HepG2 (cell line): ENCODE results near the gene FITM1. TPM values are rescaled to one million over a fixed set of nuclear protein-coding genes. Genes with fewer than 3 reads are reported as not detected.

Experiments
- AKAP8 ChIP-seq: sonication (generic); formaldehyde crosslinking; IDR thresholded peaks from 2 replicates; pipeline ENCODE4 v1.5.1; 2020; ENCODE audit warnings: mild to moderate bottlenecking, missing genetic modification reagents
- ELF4 ChIP-seq: sonication (generic); formaldehyde crosslinking; IDR thresholded peaks from 2 replicates; pipeline ENCODE4 v1.5.0; 2020; ENCODE audit warnings: missing genetic modification reagents, mild to moderate bottlenecking, moderate library complexity, borderline replicate concordance
- HHEX ChIP-seq: IDR thresholded peaks from 2 replicates; pipeline ENCODE4 v1.6.1; 2016; ENCODE audit warnings: control low read depth
- HNRNPL ChIP-seq: fragments of 200-400 bp; formaldehyde crosslinking; IDR thresholded peaks from 2 replicates; pipeline ENCODE4 v1.6.1; 2017; ENCODE audit warnings: mild to moderate bottlenecking, low read depth, low read length
- IKZF1 ChIP-seq: fragments of 450-650 bp; IDR thresholded peaks from 2 replicates; pipeline ENCODE4 v1.7.1; 2016
- RAD21 ChIP-seq: fragments of 450-650 bp; formaldehyde crosslinking; IDR thresholded peaks from 2 replicates; pipeline ENCODE4 v1.5.0; 2020; ENCODE audit warnings: mild to moderate bottlenecking
- RBFOX2 ChIP-seq: fragments of 200-400 bp; formaldehyde crosslinking; IDR thresholded peaks from 2 replicates; pipeline ENCODE4 v1.6.1; 2017; ENCODE audit warnings: low read depth, mild to moderate bottlenecking, low read length
- RELA ChIP-seq: sonication (generic); formaldehyde crosslinking; IDR thresholded peaks from 2 replicates; pipeline ENCODE4 v1.4.0; 2020; ENCODE audit warnings: missing genetic modification reagents
- RNF2 ChIP-seq: fragments of 450-650 bp; conservative IDR thresholded peaks from 2 replicates; pipeline ENCODE4 v1.6.1; 2016; ENCODE audit warnings: low read depth
- SALL2 ChIP-seq: sonication (generic); formaldehyde crosslinking; IDR thresholded peaks from 2 replicates; pipeline ENCODE4 v1.8.1; 2023; ENCODE audit warnings: mild to moderate bottlenecking, missing genetic modification reagents, inconsistent platforms
- STAT5B ChIP-seq: sonication (generic); formaldehyde crosslinking; IDR thresholded peaks from 2 replicates; pipeline ENCODE4 v1.4.0; 2020; ENCODE audit warnings: missing genetic modification reagents
- TMF1 ChIP-seq: sonication (generic); formaldehyde crosslinking; IDR thresholded peaks from 2 replicates; pipeline ENCODE4 v1.8.1; 2022; ENCODE audit warnings: low read depth, missing genetic modification reagents
- ZBTB33 ChIP-seq: sonication (generic); formaldehyde crosslinking; IDR thresholded peaks from 2 replicates; pipeline ENCODE4 v1.4.0; 2020; ENCODE audit warnings: missing genetic modification reagents
- ZFX ChIP-seq: sonication (generic); formaldehyde crosslinking; IDR thresholded peaks from 2 replicates; pipeline ENCODE4 v1.4.0; 2020; ENCODE audit warnings: mild to moderate bottlenecking, low read depth, missing genetic modification reagents, moderate library complexity
- ZMYM2 ChIP-seq: sonication (generic); formaldehyde crosslinking; IDR thresholded peaks from 2 replicates; pipeline ENCODE4 v1.8.0; 2022; ENCODE audit warnings: mild to moderate bottlenecking, missing genetic modification reagents
- ZMYM4 ChIP-seq: sonication (generic); formaldehyde crosslinking; IDR thresholded peaks from 2 replicates; pipeline ENCODE4 v1.8.1; 2023; ENCODE audit warnings: mild to moderate bottlenecking, missing genetic modification reagents
- ZNF142 ChIP-seq: sonication (generic); formaldehyde crosslinking; IDR thresholded peaks from 2 replicates; pipeline ENCODE4 v1.4.0; 2020; ENCODE audit warnings: missing genetic modification reagents
- ZNF335 ChIP-seq: sonication (generic); formaldehyde crosslinking; IDR thresholded peaks from 2 replicates; pipeline ENCODE4 v1.4.0; 2020; ENCODE audit warnings: missing genetic modification reagents
- ZNF446 ChIP-seq: sonication (generic); formaldehyde crosslinking; IDR thresholded peaks from 2 replicates; pipeline ENCODE4 v1.5.0; 2020; ENCODE audit warnings: mild to moderate bottlenecking, missing genetic modification reagents
- ZNF605 ChIP-seq: sonication (generic); formaldehyde crosslinking; IDR thresholded peaks from 2 replicates; pipeline ENCODE4 v1.8.0; 2022; ENCODE audit warnings: mild to moderate bottlenecking, missing genetic modification reagents
- ZNF781 ChIP-seq: sonication (generic); formaldehyde crosslinking; IDR thresholded peaks from 2 replicates; pipeline ENCODE4 v1.5.1; 2020; ENCODE audit warnings: borderline replicate concordance, mild to moderate bottlenecking, missing genetic modification reagents; ENCODE audit errors: not compliant biosample characterization
- ZNF879 ChIP-seq: sonication (generic); formaldehyde crosslinking; IDR thresholded peaks from 2 replicates; pipeline ENCODE4 v1.8.1; 2023; ENCODE audit warnings: missing genetic modification reagents
- ZSCAN12 ChIP-seq: sonication (generic); formaldehyde crosslinking; IDR thresholded peaks from 2 replicates; pipeline ENCODE4 v1.9.0; 2021; ENCODE audit warnings: mild to moderate bottlenecking, missing genetic modification reagents
- polyA plus RNA-seq, 8 experiments: library from polyadenylated mRNA; depleted of rRNA in 3 of 8; stranded (reverse) in 7 of 8; unstranded in 1 of 8; fragments of >200 nt; fragmentation: Illumina TruSeq in 4 of 8; extraction: Trizol in 4 of 8; gene quantifications; 2 replicates each; pipeline versions ENCODE4 v1.2.1 to v1.2.3, GENCODE V29; 2011 to 2016; ENCODE audit warnings: low read depth in 4 of 8, missing spikeins in 1 of 8, mixed read lengths in 1 of 8; ENCODE audit not compliant: insufficient read depth in 1 of 8
- total RNA-seq, 5 experiments: library from RNA; depleted of rRNA; stranded (reverse); fragments of >200 nt; fragmentation: Illumina TruSeq; extraction: Trizol; gene quantifications; 2 replicates each; pipeline ENCODE4 v1.2.3, GENCODE V29; 2016; ENCODE audit warnings: low read depth in 1 of 5
- TF ChIP-seq, protein P1 (sequence below): sonication (generic); formaldehyde crosslinking; IDR thresholded peaks from 2 replicates; pipeline ENCODE4 v1.5.1; 2020; ENCODE audit warnings: missing genetic modification reagents, mild to moderate bottlenecking, borderline replicate concordance

Gene FITM1
- total and polyA plus RNA-seq, 2 of the 13 experiments (the other 11 are each of a cell fraction or from before 2014, with no cell fraction given), result 2.7 to 5.8 TPM

GRCh38 chr14:24100982-24101494, 29.4 kb upstream of the FITM1 start (continued):
- TF ChIP-seq, protein P1, sequence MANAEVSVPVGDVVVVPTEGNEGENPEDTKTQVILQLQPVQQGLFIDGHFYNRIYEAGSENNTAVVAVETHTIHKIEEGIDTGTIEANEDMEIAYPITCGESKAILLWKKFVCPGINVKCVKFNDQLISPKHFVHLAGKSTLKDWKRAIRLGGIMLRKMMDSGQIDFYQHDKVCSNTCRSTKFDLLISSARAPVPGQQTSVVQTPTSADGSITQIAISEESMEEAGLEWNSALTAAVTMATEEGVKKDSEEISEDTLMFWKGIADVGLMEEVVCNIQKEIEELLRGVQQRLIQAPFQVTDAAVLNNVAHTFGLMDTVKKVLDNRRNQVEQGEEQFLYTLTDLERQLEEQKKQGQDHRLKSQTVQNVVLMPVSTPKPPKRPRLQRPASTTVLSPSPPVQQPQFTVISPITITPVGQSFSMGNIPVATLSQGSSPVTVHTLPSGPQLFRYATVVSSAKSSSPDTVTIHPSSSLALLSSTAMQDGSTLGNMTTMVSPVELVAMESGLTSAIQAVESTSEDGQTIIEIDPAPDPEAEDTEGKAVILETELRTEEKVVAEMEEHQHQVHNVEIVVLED (CRISPR knock-in tag), result no peak
- no peak for TF ChIP-seq SALL2 (CRISPR knock-in tag)
- TF ChIP-seq ZMYM4 (CRISPR knock-in tag), result no peak
- TF ChIP-seq RNF2, result no peak
- no peak for TF ChIP-seq RAD21
- TF ChIP-seq AKAP8 (CRISPR knock-in tag), result no peak
- TF ChIP-seq RBFOX2, result 0 out of 2 replicates have a peak, but pooled peaks have one; percentile 4
- TF ChIP-seq ZNF605 (CRISPR knock-in tag), result 0 out of 2 replicates have a peak, but pooled peaks have one; percentile 16
- TF ChIP-seq ZFX, result peak; percentile 29; the same call in 1 of the 2 replicates
- TF ChIP-seq ZSCAN12 (CRISPR knock-in tag), result no peak
- TF ChIP-seq HHEX (CRISPR knock-in tag), result no peak
- TF ChIP-seq ZNF335 (CRISPR knock-in tag), result no peak
- 0 out of 2 replicates have a peak, but pooled peaks have one; percentile 25 for TF ChIP-seq ZNF142
- no peak for TF ChIP-seq ZMYM2 (CRISPR knock-in tag)
- TF ChIP-seq STAT5B (CRISPR knock-in tag), result no peak
- TF ChIP-seq ELF4 (CRISPR knock-in tag), result no peak
- TF ChIP-seq RELA, result no peak
- TF ChIP-seq HNRNPL, result no peak
- no peak for TF ChIP-seq ZNF879 (CRISPR knock-in tag)
- no peak for TF ChIP-seq IKZF1
- peak; percentile 64 for TF ChIP-seq ZBTB33 (CRISPR knock-in tag)
- TF ChIP-seq TMF1, result 0 out of 2 replicates have a peak, but pooled peaks have one; percentile 47
- peak; percentile 31 for TF ChIP-seq ZNF781 (CRISPR knock-in tag)
- TF ChIP-seq ZNF446 (CRISPR knock-in tag), result no peak
